Stimulated activated CD4-positive, alpha-beta T cell treated with anti-CD3 and anti-CD28 coated beads, TNF-alpha, amount 100 ng/mL, for 48 hours (primary cell): ENCODE data around the gene CNR1.

Experiments used
- DNase-seq, 3 donors: peaks; one replicate each; pipeline ENCODE4 v3.0.0-alpha.2; 2020; ENCODE audit warnings: low read depth in 3 of 3

Gene CNR1

DNA sequence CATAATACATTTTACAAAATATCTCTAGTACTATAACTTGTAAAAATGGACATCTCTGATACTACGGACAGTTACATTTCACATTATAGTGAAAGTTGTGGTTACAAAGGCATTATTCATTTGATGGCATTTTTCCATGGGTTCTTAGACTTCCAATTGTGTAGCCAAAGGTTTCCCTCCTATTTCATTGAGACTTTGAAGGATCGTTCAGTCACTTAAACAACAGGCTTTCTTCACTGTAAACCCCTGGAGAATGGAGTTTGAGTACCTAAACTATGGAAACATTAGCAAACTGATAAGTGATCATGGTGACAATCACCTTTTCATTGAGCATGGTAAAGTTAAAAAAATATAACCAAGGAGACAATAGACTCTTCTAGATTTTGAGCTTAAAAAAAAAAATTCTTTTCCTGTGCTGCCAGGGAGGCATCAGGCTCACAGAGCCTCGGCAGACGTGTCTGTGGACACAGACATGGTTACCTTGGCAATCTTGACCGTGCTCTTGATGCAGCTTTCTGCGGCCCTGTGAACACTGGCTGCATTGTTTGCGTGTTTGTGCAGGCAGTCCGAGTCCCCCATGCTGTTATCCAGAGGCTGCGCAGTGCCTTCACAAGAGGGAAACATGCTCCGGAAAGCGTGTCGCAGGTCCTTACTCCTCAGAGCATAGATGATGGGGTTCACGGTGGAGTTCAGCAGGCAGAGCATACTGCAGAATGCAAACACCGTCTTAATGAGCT is 22.6 kb downstream of the CNR1 start:
- no peak for DNase-seq

DNA sequence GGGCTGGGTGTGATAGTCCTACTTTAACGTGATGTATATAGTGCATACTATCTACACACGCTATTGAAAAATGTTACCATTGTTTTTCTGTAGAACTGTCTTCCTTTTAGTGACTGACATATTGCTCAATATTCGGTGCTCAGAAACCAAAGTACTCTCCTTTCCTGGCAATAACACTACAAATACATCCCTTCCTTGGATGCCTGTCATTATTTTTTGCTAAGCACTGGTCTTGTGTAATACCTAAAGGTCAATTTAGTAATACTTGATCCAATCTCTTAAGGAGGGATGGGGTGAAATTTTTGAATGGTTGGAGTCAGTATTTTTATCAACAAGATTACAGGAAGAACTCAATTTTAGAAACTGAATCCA is 23.9 kb downstream of the CNR1 start:
- DNase-seq = no peak

DNA sequence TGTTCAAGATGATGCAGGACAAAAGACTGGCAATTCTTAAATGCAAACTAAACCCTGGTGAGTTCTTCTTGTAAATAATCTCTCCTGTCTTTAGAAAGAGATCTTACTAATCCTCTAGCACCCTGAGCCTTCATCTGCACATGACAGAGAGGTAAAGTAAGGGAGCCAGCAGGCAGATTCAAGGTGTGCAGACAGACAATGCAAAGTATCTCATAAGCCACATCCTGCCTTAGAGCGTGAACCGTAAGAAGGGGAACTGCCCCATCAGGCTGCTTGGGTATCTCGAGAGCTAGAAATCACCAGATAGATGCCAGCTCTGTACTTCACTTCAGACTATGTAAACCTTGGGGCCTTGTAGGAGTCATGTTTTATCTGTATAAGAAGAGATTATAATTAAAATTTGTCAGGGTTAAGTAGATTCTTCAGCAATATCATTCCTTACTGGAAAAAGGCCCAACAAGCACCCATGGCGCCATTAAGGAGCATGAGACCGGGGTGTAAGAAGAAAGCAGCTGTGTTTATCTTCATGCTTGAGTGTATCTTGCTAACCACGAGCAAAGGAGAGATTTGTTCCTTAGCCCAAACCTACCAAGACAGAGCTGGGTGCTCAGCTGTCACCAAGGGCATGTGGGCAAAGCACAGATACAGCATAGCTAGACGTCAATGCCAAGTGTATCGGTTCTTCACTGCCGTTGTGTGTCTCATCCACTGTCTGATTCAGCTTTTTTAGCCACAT is 24.4 kb downstream of the CNR1 start:
- no peak for DNase-seq

DNA sequence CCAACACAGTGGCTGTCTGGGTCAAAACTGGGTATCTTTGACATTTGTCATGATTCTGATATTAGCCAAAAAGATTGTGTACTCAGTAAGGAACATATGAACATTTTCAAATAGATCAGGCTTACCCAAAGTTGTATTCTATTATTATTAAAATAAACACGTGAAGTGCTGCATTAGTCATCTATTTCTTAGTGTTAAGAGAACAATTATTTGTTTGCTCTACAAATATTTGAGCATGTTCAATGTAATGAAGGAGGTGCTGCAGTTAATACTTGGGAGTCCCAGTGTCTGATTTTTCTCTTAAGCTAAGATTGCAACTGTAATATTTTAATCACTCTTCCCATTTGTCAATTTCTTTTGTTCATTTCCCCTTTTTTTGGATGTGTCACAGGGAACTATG is 28.2 kb downstream of the CNR1 start:
- DNase-seq = no peak

DNA sequence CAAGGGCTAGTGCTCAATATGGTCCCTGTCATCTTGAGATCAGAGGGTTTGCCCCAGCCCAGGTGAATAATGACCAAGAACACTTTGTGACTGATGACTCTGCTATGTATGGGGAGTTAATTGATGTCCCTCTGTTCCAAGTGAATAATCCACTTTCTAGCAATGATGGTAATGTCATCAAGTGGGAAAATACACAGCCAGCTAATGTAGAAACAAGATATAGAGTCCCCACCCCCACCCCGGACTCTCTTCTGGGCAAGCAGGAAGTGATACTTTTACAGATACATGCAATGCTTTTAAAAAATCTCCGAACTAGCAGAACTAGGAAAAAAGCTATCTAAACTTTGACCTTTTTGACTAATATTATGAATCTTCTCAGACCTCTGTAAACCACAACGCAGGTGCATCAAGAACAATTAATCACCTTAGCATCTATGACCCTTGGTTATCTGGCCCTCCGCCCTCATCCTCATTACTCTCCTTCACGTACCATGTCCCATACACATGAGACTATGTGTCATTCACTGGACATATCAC is 30.5 kb downstream of the CNR1 start:
- no peak for DNase-seq

DNA sequence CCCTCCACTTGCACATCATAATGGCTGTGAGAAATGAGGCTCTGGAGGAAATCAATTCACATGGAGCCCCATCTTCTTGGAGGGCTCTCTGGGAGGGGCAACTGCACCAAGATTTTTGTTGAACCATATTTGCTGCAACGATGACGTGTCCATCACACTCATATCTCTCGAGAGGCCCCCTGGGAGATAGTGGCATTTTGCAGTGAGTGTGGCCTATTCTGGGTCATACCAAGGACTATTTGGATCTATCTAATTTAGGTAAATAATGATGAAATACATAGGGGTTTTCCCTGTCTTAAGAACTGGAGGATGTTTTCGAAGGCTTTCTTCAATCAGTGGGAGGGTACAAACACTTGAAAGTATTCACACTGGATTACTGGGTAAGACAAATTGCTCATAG is 31.6 kb downstream of the CNR1 start:
- no peak for DNase-seq

DNA sequence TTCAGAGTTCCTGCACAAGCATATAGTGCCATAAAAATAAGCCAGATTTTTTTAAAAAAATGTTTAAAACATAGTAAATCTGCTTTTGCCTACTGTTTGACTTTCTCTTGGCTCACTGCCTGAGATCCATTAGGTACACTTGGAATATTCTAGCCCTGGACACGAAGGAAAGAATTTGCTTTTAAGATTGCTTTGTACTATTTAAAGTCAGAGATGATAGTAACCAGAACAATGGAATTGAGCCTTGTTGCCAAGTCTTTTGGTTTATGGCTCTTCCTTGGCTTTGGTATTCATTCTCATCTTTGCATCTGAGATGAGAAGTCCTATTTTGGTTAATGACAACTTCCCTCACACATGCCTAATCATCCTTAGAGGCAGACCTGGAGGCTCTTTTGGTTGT is 32.4 kb downstream of the CNR1 start:
- DNase-seq = no peak

DNA sequence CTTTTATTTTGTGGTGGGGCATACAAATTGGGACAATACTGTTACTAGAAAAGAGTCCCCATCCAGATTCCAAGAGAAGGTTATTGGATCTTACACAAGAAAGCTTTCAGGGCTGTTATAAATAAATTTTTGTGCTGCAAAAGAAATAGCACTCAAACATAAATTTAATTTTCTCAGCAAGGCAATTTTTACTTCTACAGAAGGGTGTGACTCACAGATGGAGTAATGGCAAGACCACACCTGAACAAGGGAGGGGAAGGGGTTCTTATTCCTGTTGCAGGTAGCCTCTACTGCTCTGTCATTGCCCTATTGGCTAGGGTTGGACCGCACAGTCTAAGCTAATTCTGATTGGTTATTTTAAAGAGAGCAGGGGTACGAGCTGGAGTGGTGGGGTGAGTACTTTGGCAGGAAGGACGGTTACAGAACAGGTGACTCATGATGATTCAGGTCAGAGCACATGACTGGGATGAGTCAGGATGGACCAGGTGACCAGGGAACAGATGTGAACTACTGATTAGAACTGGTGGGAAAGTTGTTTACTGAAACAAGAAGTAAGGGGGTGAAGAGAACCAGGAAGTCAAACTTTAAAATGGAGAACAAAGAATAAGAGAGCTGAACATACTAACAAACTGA is 41.1 kb downstream of the CNR1 start:
- DNase-seq = no peak

DNA sequence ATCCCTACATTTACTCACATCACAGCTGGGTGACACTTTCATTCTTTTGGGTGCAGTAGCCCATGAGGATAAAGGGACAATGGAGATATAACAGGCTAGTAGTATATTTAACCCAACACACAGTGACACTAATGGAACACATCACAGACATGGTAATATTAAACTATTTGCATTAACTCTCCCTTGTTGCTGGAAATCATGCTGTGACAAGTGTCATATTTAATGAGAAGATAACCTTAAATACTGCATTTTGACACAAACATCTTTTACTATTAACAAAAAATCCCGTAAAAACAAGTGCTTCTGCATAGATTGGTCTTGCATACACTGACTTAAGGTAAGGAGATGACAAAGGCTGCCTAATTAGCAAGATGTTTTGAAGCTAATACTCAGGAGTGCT is 45.5 kb downstream of the CNR1 start:
- DNase-seq = no peak

DNA sequence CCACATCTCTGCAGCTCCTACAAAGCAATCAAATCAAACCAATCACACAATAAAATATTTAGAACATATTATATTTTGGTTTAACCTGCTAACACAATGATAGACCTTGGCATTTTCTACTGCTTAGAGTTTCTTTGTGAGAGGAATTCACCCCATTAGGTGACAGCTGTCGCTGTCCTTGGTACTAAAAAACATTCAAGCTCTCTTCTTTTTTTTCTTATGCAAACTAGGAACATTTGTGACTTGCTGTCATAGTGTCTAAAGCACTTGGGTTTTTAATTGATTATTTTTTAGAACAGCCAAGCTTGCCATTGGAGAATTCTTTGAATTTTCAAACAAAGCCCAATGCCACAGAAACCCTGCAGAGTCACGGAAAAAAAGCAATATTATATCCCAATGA is 46.4 kb downstream of the CNR1 start:
- no peak for DNase-seq

DNA sequence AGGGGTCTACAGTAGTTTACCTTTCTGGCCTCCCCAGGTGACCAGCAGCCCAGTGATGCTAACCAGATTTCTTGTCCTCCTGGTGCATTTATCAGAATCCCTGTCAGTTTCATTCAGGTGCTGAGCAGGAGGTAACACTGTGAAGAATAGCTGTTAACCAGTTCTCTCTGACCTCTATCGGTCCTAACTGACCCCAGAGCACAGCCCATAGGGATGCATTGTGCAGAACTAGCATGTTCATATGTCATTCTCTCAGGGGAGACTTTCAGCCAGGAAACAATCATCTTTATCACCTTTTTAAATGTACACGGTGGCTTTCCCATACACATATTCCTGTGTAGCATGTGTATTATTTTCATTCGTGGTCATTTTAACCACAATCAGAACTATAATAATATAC is 49.9 kb downstream of the CNR1 start:
- no peak for DNase-seq

DNA sequence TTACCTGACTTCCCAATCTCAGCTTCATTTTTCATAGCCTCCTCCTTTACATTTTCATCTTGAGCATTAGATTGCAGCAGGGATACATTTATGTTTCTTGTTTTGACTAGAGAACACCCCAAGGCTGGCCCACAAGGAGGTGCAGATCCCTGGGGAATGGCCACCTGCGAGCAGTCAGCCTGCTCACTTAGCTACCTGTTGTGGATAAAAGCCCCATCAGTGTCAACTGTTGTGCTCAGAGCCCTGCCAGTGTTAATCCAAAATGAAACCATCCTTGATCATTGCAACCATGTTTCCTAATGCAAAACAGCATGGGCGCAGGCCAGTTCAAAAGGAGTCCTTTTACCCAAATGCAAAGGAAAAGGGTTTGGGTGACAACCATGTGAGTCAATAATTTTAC is 50.8 kb downstream of the CNR1 start:
- DNase-seq = no peak

DNA sequence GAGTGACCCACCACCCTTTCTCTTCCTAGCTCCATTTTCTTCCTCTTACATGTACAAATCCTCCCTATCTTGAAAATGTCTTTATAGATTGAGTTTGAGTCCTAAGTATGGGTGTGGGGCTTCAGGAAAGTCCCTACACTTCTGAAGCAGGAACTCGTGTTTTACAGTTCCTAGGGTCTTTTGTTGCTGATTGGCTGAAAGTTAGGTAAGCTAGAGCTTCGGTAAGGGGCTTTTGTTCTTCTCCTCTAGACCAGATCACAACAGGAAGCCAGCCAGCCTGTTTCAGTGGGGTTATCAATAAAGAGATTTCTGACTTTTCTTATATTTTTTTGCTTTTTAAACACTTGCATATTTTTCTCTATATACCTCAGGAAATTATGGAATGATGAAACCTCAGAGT is 51.3 kb downstream of the CNR1 start:
- no peak for DNase-seq

DNA sequence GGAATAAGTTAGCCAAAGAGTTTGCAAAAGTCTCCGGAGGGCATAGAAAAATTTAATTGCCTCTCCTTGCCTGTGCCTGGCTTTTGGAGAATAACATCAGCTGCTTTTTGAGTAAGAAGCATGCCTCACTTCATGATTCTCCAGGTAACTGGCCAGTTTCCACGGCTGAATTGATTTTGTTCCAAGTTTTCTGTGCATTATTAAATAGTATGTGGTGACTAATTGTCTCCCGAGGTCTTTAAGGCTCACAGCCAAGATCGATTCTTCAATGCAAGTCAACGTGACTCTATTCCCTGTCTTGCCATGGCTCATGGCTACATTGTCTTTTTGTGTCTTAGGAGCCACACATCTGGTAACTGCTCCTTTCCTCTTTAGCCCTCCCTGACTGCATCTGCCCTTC is 54.2 kb downstream of the CNR1 start:
- no peak for DNase-seq

DNA sequence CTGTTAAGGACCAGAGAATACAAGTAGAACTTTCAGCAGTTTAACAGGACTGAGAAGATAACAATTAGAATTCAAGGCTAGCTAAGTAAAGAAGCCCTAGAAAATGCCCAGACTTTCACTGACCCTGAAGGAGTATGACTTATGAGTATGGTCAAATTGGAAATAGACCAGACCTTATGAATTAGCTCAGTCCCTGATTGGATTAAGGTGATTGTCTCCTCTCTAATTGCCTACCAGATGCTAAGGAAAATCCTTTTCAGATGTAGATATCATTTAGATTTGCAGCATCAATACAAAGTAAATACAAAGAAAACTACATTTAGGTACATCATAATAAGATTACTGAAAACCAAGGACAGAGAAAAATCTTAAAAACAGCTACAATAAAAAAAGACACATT is 58.9 kb downstream of the CNR1 start:
- DNase-seq = no peak

DNA sequence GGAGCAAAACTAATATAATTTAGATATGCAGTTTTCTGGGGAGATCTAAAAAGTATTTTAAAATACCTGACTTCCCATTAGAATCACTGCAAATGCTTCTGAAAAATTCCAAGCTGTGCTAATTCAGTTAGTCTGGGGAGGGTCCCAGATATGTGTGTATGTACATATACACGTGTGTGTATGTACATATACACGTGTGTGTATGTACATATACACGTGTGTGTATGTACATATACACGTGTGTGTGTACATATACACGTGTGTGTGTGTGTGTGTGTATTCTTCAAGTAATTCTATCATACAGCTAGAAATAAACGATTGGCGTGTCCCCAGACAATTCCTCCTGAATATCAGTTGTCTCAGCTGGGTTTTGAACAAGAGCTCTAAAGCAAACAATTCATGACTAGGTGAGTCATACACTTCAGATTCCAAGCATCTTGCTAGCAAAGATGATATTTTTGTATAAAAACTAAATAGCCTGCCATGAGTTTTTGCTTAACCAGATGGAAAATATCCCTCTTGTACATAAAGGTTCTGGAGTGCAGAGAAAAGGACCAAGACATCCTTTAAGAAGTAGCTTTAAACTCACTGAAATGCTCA is 60.3 kb downstream of the CNR1 start:
- no peak for DNase-seq
